ENCODE results near the gene GOLGA6L7.
"Not testable (repeated sequence)": the region's sequence is repeated elsewhere in the genome, so short reads cannot be mapped to it uniquely, and the experiment has no call there.

GOLGA6L7 gene

GRCh38 chr15:28848521-28848920, at the start of gene GOLGA6L7:
Gene GOLGA6L7 (minus strand): TSS chr15:28848644. CDS start chr15:28848549, 95 bp downstream.
- H3K36me3 ChIP-seq; H3K4me1 ChIP-seq (ENCODE audit: control insufficient read depth in 1 of 2, insufficient read depth in 1 of 2, low read depth in 1 of 2, low read length in 1 of 2); H3K27ac ChIP-seq; H3K9me3 ChIP-seq; H3K4me3 ChIP-seq (ENCODE audit: low read depth in 1 of 2, low read length in 1 of 2); H3K27me3 ChIP-seq: not testable (repeated sequence)

GRCh38 chr15:28897861-28898585, 49.6 kb upstream of the GOLGA6L7 start:
- no peaks in the 10 kb centered on the region for H3K4me1 ChIP-seq (ENCODE audit: control insufficient read depth in 1 of 2, insufficient read depth in 1 of 2, low read depth in 1 of 2, low read length in 1 of 2)
- no peak overlapping the region for H3K27ac ChIP-seq
- no peaks in the 10 kb centered on the region for H3K36me3 ChIP-seq
- H3K9me3 ChIP-seq: no peaks in the 10 kb centered on the region
- H3K27me3 ChIP-seq: peaks cover 4% of the 10 kb centered on the region
- TF ChIP-seq CTCF (IDR thresholded peaks at IDR 0.05): no peak
- H3K4me3 ChIP-seq (ENCODE audit: low read depth in 1 of 2, low read length in 1 of 2): no peak overlapping the region

GRCh38 chr15:28896951-28897350, 48.5 kb upstream of the GOLGA6L7 start:
- H3K27ac ChIP-seq: no peak overlapping the region

GRCh38 chr15:28895566-28895965, 47.1 kb upstream of the GOLGA6L7 start:
- Histone ChIP-seq H3K27me3 (peaks cover 4% of the 10 kb centered on the region), H3K4me3 (ENCODE audit: low read depth in 1 of 2, low read length in 1 of 2) (no peak overlapping the region), H3K36me3 (no peaks in the 10 kb centered on the region), H3K27ac (no peak overlapping the region), H3K9me3 (no peaks in the 10 kb centered on the region), H3K4me1 (ENCODE audit: control insufficient read depth in 1 of 2, insufficient read depth in 1 of 2, low read depth in 1 of 2, low read length in 1 of 2) (no peaks in the 10 kb centered on the region)
- TF ChIP-seq CTCF (IDR thresholded peaks at IDR 0.05): no peak

More at GRCh38 chr15:28896951-28897350, 48.5 kb upstream of the GOLGA6L7 start:
- peaks cover 4% of the 10 kb centered on the region for H3K27me3 ChIP-seq
- no peak overlapping the region for H3K4me3 ChIP-seq (ENCODE audit: low read depth in 1 of 2, low read length in 1 of 2)
- no peak for TF ChIP-seq CTCF (IDR thresholded peaks at IDR 0.05)
- no peaks in the 10 kb centered on the region for H3K4me1 ChIP-seq (ENCODE audit: control insufficient read depth in 1 of 2, insufficient read depth in 1 of 2, low read depth in 1 of 2, low read length in 1 of 2)
- no peaks in the 10 kb centered on the region for H3K9me3 ChIP-seq
- H3K36me3 ChIP-seq: no peaks in the 10 kb centered on the region

- Histone ChIP-seq H3K36me3 (no peaks in the 10 kb centered on the region), H3K27ac (no peak overlapping the region), H3K4me1 (ENCODE audit: control insufficient read depth in 1 of 2, insufficient read depth in 1 of 2, low read depth in 1 of 2, low read length in 1 of 2) (no peaks in the 10 kb centered on the region), H3K4me3 (ENCODE audit: low read depth in 1 of 2, low read length in 1 of 2) (no peak overlapping the region), H3K27me3 (peaks cover 4% of the 10 kb centered on the region), H3K9me3 (no peaks in the 10 kb centered on the region)
- TF ChIP-seq CTCF (IDR thresholded peaks at IDR 0.05): no peak
These were observed 46.7 kb upstream of the GOLGA6L7 start for GRCh38 chr15:28895146-28895545.

- no peaks in the 10 kb centered on the region for H3K36me3 ChIP-seq
- no peaks in the 10 kb centered on the region for H3K4me1 ChIP-seq (ENCODE audit: control insufficient read depth in 1 of 2, insufficient read depth in 1 of 2, low read depth in 1 of 2, low read length in 1 of 2)
- H3K9me3 ChIP-seq: no peaks in the 10 kb centered on the region
- no peak for TF ChIP-seq CTCF (IDR thresholded peaks at IDR 0.05)
- H3K27ac ChIP-seq: no peak overlapping the region
- H3K27me3 ChIP-seq: peaks cover 4% of the 10 kb centered on the region
- no peak overlapping the region for H3K4me3 ChIP-seq (ENCODE audit: low read depth in 1 of 2, low read length in 1 of 2)
These were observed 46.2 kb upstream of the GOLGA6L7 start for GRCh38 chr15:28894631-28895030.
